ENCODE results near the gene RFC2.

- TF ChIP-seq, protein P1, sequence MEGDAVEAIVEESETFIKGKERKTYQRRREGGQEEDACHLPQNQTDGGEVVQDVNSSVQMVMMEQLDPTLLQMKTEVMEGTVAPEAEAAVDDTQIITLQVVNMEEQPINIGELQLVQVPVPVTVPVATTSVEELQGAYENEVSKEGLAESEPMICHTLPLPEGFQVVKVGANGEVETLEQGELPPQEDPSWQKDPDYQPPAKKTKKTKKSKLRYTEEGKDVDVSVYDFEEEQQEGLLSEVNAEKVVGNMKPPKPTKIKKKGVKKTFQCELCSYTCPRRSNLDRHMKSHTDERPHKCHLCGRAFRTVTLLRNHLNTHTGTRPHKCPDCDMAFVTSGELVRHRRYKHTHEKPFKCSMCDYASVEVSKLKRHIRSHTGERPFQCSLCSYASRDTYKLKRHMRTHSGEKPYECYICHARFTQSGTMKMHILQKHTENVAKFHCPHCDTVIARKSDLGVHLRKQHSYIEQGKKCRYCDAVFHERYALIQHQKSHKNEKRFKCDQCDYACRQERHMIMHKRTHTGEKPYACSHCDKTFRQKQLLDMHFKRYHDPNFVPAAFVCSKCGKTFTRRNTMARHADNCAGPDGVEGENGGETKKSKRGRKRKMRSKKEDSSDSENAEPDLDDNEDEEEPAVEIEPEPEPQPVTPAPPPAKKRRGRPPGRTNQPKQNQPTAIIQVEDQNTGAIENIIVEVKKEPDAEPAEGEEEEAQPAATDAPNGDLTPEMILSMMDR (IDR thresholded peaks at IDR 0.05; ENCODE audit: borderline replicate concordance, extremely low read depth, low read length, poor library complexity, severe bottlenecking): no peak
- no peak for TF ChIP-seq EZH2 (IDR thresholded peaks at IDR 0.05; ENCODE audit: borderline replicate concordance, low read depth, low read length, severe bottlenecking)
Observed at GRCh38 chr7:74221713-74222112, 32.5 kb downstream of the RFC2 start.

All from DND-41 (cell line).